Loucy (cell line): ENCODE measurements around the gene CDC42BPA.

ENCODE experiments used
- H2AFZ ChIP-seq: fragments of 200-600 bp; sonication (generic); 2 replicates; pipeline ENCODE4 v1.6.0; 2016; ENCODE audit warnings: antibody characterized with exemption, mild to moderate bottlenecking, low read length, moderate library complexity
- H3F3A ChIP-seq: fragments of 200-600 bp; 2 replicates; pipeline ENCODE4 v1.6.0; 2016; ENCODE audit warnings: antibody characterized with exemption, low read depth, mild to moderate bottlenecking
- H3K27me3 ChIP-seq: fragments of 200-600 bp; sonication (generic); 2 replicates; pipeline ENCODE4 v1.6.1; 2014; ENCODE audit warnings: low read length, mild to moderate bottlenecking; ENCODE audit not compliant: insufficient read depth, poor library complexity, severe bottlenecking
- H3K36me3 ChIP-seq: fragments of 200-600 bp; sonication (generic); 2 replicates; pipeline ENCODE4 v1.6.1; 2016; ENCODE audit warnings: low read length; ENCODE audit not compliant: insufficient read depth
- H3K4me1 ChIP-seq: fragments of 200-600 bp; sonication (generic); 2 replicates; pipeline ENCODE4 v1.5.1; 2014; ENCODE audit warnings: low read length, mild to moderate bottlenecking; ENCODE audit not compliant: insufficient read depth, poor library complexity, severe bottlenecking
- H3K4me2 ChIP-seq: fragments of 200-600 bp; sonication (generic); 2 replicates; pipeline ENCODE4 v1.6.0; 2014; ENCODE audit warnings: antibody characterized with exemption, low read length, low read depth, mild to moderate bottlenecking; ENCODE audit not compliant: poor library complexity, severe bottlenecking
- H3K4me3 ChIP-seq: fragments of 200-600 bp; sonication (generic); 2 replicates; pipeline ENCODE4 v1.5.1; 2014; ENCODE audit warnings: low read length, mild to moderate bottlenecking, mixed read lengths; ENCODE audit not compliant: poor library complexity, severe bottlenecking
- H3K79me2 ChIP-seq: fragments of 200-600 bp; sonication (generic); 2 replicates; pipeline ENCODE4 v1.6.1; 2014; ENCODE audit warnings: low read length; ENCODE audit not compliant: insufficient read depth
- H3K9ac ChIP-seq: fragments of 200-600 bp; sonication (generic); 2 replicates; pipeline ENCODE4 v1.6.0; 2014; ENCODE audit warnings: mild to moderate bottlenecking, low read depth, low read length, moderate library complexity; ENCODE audit not compliant: poor library complexity, severe bottlenecking
- H3K9me2 ChIP-seq: fragments of 200-600 bp; sonication (generic); replicated peaks from 2 replicates; pipeline ENCODE4 v1.6.1; 2016; ENCODE audit warnings: low read depth, low read length, mixed read lengths
- H3K9me3 ChIP-seq: fragments of 200-600 bp; sonication (generic); 2 replicates; pipeline ENCODE4 v1.6.1; 2014; ENCODE audit warnings: mild to moderate bottlenecking, antibody characterized with exemption, low read length, low read depth; ENCODE audit not compliant: insufficient read depth
- H4K20me1 ChIP-seq: fragments of 200-600 bp; sonication (generic); 2 replicates; pipeline ENCODE4 v1.6.0; 2014; ENCODE audit warnings: antibody characterized with exemption, low read length, mild to moderate bottlenecking; ENCODE audit not compliant: insufficient read depth, poor library complexity, severe bottlenecking
- CTCF ChIP-seq: fragments of 200-600 bp; sonication (generic); conservative IDR thresholded peaks from 2 replicates; pipeline ENCODE4 v1.5.1; 2014; ENCODE audit warnings: mild to moderate bottlenecking, antibody characterized with exemption, low read length
- EZH2phosphoT487 ChIP-seq: fragments of 200-600 bp; IDR thresholded peaks from 2 replicates; pipeline ENCODE4 v1.6.1; 2018; ENCODE audit warnings: antibody characterized with exemption, mild to moderate bottlenecking, moderate library complexity, borderline replicate concordance

CDC42BPA gene

GRCh38 chr1:227058321-227058751, 260.0 kb downstream of the CDC42BPA start:
- H3K9ac ChIP-seq = no peak overlapping the region
- H3K36me3 ChIP-seq = no peaks in the 10 kb centered on the region
- no peaks in the 10 kb centered on the region for H4K20me1 ChIP-seq
- H3K4me1 ChIP-seq = no peaks in the 10 kb centered on the region
- H3K9me3 ChIP-seq = no peaks in the 10 kb centered on the region
- H3F3A ChIP-seq = no peaks in the 10 kb centered on the region
- no peak overlapping the region for H3K4me2 ChIP-seq
- no peak overlapping the region for H3K4me3 ChIP-seq
- H3K9me2 ChIP-seq = no peaks in the 10 kb centered on the region
- no peak overlapping the region for H2AFZ ChIP-seq
- H3K27me3 ChIP-seq = no peaks in the 10 kb centered on the region
- H3K79me2 ChIP-seq = no peaks in the 10 kb centered on the region
- TF ChIP-seq CTCF (no peak), EZH2phosphoT487 (no peak)

- H3K9me3 ChIP-seq = no peaks in the 10 kb centered on the region
- H3K4me1 ChIP-seq = no peaks in the 10 kb centered on the region
- H4K20me1 ChIP-seq = no peaks in the 10 kb centered on the region
- H3K4me2 ChIP-seq = no peak overlapping the region
- H3K79me2 ChIP-seq = no peaks in the 10 kb centered on the region
- H3K4me3 ChIP-seq = no peak overlapping the region
- no peaks in the 10 kb centered on the region for H3K36me3 ChIP-seq
- H3F3A ChIP-seq = no peaks in the 10 kb centered on the region
- no peak overlapping the region for H2AFZ ChIP-seq
- TF ChIP-seq EZH2phosphoT487 (no peak), CTCF (no peak)
- no peaks in the 10 kb centered on the region for H3K27me3 ChIP-seq
- no peak overlapping the region for H3K9ac ChIP-seq
- H3K9me2 ChIP-seq = no peaks in the 10 kb centered on the region
Observed at GRCh38 chr1:227049253-227049652, 269.0 kb downstream of the CDC42BPA start.

GRCh38 chr1:227043755-227044154, 274.5 kb downstream of the CDC42BPA start:
- H3K4me3 ChIP-seq = no peak overlapping the region
- TF ChIP-seq EZH2phosphoT487 = no peak
- no peaks in the 10 kb centered on the region for H3K79me2 ChIP-seq
- no peaks in the 10 kb centered on the region for H3K36me3 ChIP-seq
- no peaks in the 10 kb centered on the region for H3K4me1 ChIP-seq
- H3K9ac ChIP-seq = no peak overlapping the region
- H3F3A ChIP-seq = no peaks in the 10 kb centered on the region
- no peaks in the 10 kb centered on the region for H3K27me3 ChIP-seq
- H4K20me1 ChIP-seq = no peaks in the 10 kb centered on the region
- H3K4me2 ChIP-seq = no peak overlapping the region
- H3K9me2 ChIP-seq = no peaks in the 10 kb centered on the region
- no peak overlapping the region for H2AFZ ChIP-seq
- no peaks in the 10 kb centered on the region for H3K9me3 ChIP-seq

- H3K9ac ChIP-seq = no peak overlapping the region
- no peak overlapping the region for H2AFZ ChIP-seq
- H3K4me1 ChIP-seq = peaks cover 4% of the 10 kb centered on the region
- H3K36me3 ChIP-seq = no peaks in the 10 kb centered on the region
- H3F3A ChIP-seq = no peaks in the 10 kb centered on the region
- H3K9me2 ChIP-seq = no peaks in the 10 kb centered on the region
- H3K4me3 ChIP-seq = no peak overlapping the region
- no peaks in the 10 kb centered on the region for H3K9me3 ChIP-seq
- no peaks in the 10 kb centered on the region for H3K79me2 ChIP-seq
- no peak for TF ChIP-seq CTCF
- no peak for TF ChIP-seq EZH2phosphoT487
- no peaks in the 10 kb centered on the region for H4K20me1 ChIP-seq
- no peaks in the 10 kb centered on the region for H3K27me3 ChIP-seq
- H3K4me2 ChIP-seq = no peak overlapping the region
Observed at GRCh38 chr1:227042292-227042691, 276.0 kb downstream of the CDC42BPA start.
